MM.1S (cell line): ENCODE measurements around the gene PSTPIP2.

Source experiments
- CTCF ChIP-seq: fragments of 300-600 bp; sonication (generic); IDR thresholded peaks from 2 replicates; pipeline ENCODE4 v1.5.1; 2016; ENCODE audit warnings: antibody characterized with exemption, low read length, mixed read lengths
- EZH2phosphoT487 ChIP-seq: fragments of 300-600 bp; sonication (generic); IDR thresholded peaks from 2 replicates; pipeline ENCODE4 v1.6.1; 2018; ENCODE audit warnings: antibody characterized with exemption, low read length

GRCh38 chr18:46035696-46036680, 36.1 kb downstream of the PSTPIP2 start:
- TF ChIP-seq CTCF, result no peak
- TF ChIP-seq EZH2phosphoT487, result no peak
